ENCODE measurements around the gene FAM187B. TPM values are rescaled to one million over a fixed set of nuclear protein-coding genes. Genes with fewer than 3 reads are reported as not detected.

FAM187B gene
- total and polyA plus RNA-seq, 2 of the 4 experiments (the other 2 are of a cell fraction): not detected

- H4K91ac ChIP-seq (ENCODE audit: insufficient read depth, low read depth, low read length): no peak overlapping the region
- ChIA-PET CTCF (no interaction called here), POLR2A (ENCODE audit: unreplicated experiment) (no interaction called here)
- intact Hi-C loops (cut with micrococcal nuclease) (no loop called here), in situ Hi-C loops (cut with MboI; ENCODE audit: low sequenced_read_pairs) (no loop called here), dilution Hi-C loops (cut with HindIII; ENCODE audit: low sequenced_read_pairs, unreplicated experiment) (no loop called here)
- no peak overlapping the region for H2AK5ac ChIP-seq (ENCODE audit: low read depth, low read length)
- DNase-seq (no peak), ATAC-seq (ENCODE audit: low read depth) (no peak)
- no peak overlapping the region for H3K9ac ChIP-seq (ENCODE audit: low read depth, low read length)
- no peaks in the 10 kb centered on the region for H3K9me1 ChIP-seq (ENCODE audit: insufficient read depth, low read length)
- H2BK5ac ChIP-seq (ENCODE audit: low read depth, low read length, poor library complexity, severe bottlenecking): no peak overlapping the region
- no peaks in the 10 kb centered on the region for H4K20me1 ChIP-seq (ENCODE audit: insufficient read depth, low read length)
- no peak overlapping the region for H2AFZ ChIP-seq (replicated peaks; ENCODE audit: low read length, poor library complexity)
- no peak overlapping the region for H3K14ac ChIP-seq (replicated peaks; ENCODE audit: low read depth, low read length)
- no peak overlapping the region for H3K4me2 ChIP-seq (ENCODE audit: low read depth, low read length)
- no peak overlapping the region for H2BK120ac ChIP-seq (ENCODE audit: low read depth, low read length)
- H3K9me3 ChIP-seq (ENCODE audit: control insufficient read depth, insufficient read depth, low read length): peaks cover 3% of the 10 kb centered on the region; the same call in 1 of the 2 replicates
- no peak overlapping the region for H3K56ac ChIP-seq (ENCODE audit: extremely low read depth, insufficient read depth, low read length)
- H3K4me3 ChIP-seq (ENCODE audit: insufficient read depth, low read depth, low read length): no peak overlapping the region
- no peaks in the 10 kb centered on the region for H3K4me1 ChIP-seq (ENCODE audit: control insufficient read depth, insufficient read depth, low read length)
- no peaks in the 10 kb centered on the region; the same call in 1 of the 2 replicates for H3K27me3 ChIP-seq (ENCODE audit: control insufficient read depth, insufficient read depth, low read length)
- H3K23ac ChIP-seq (ENCODE audit: low read depth, low read length): no peak overlapping the region
- no peak overlapping the region for H3K18ac ChIP-seq (ENCODE audit: low read depth, low read length)
- TF ChIP-seq FOS (IDR thresholded peaks at IDR 0.05; ENCODE audit: low read depth, low read length) (no peak), MAFK (IDR thresholded peaks at IDR 0.05; ENCODE audit: low read depth, low read length) (no peak), SMC3 (IDR thresholded peaks at IDR 0.05; ENCODE audit: low read depth, low read length) (no peak), MAZ (IDR thresholded peaks at IDR 0.05; ENCODE audit: borderline replicate concordance, low read depth, low read length) (no peak), CEBPB (IDR thresholded peaks at IDR 0.05; ENCODE audit: low read depth, low read length) (no peak)
- 43% methylated on average over 1 of the region's 7 CpGs; no CpG with 5 or more reads in 1 of the 2 experiments for WGBS, 2 experiments (ENCODE audit: extremely low coverage in 2 of 2, insufficient read length in 1 of 2)
- H2BK20ac ChIP-seq (ENCODE audit: low read depth, low read length): no peak overlapping the region
- H3K36me3 ChIP-seq (ENCODE audit: control insufficient read depth, insufficient read depth, low read length): no peaks in the 10 kb centered on the region
- H4K5ac ChIP-seq (ENCODE audit: low read depth, low read length): no peak overlapping the region
- no peak overlapping the region for H3K27ac ChIP-seq (ENCODE audit: insufficient read depth, low read length)
- BruUV-seq (replicated peaks): no TSS peak
- no peak overlapping the region for H2BK15ac ChIP-seq (ENCODE audit: low read depth, low read length)
- no peak overlapping the region for H3K4ac ChIP-seq (ENCODE audit: low read depth, low read length)
- no peak overlapping the region for H2AK9ac ChIP-seq (replicated peaks; ENCODE audit: low read depth, low read length, poor library complexity)
- H3K79me1 ChIP-seq (ENCODE audit: low read depth in 1 of 2, low read length in 2 of 2): no peaks in the 10 kb centered on the region
- no peak overlapping the region for H4K8ac ChIP-seq (ENCODE audit: low read depth in 2 of 2, low read length in 2 of 2)
Measured at GRCh38 chr19:35212241-35212640, 16.3 kb downstream of the FAM187B start.
